Measurements from ENCODE around the gene PLCB1. TPM values are rescaled to one million over a fixed set of nuclear protein-coding genes. Genes with fewer than 3 reads are reported as not detected.

The PLCB1 gene
- total RNA-seq, 1 experiment from 2014 or later = 6.8 TPM

DNA sequence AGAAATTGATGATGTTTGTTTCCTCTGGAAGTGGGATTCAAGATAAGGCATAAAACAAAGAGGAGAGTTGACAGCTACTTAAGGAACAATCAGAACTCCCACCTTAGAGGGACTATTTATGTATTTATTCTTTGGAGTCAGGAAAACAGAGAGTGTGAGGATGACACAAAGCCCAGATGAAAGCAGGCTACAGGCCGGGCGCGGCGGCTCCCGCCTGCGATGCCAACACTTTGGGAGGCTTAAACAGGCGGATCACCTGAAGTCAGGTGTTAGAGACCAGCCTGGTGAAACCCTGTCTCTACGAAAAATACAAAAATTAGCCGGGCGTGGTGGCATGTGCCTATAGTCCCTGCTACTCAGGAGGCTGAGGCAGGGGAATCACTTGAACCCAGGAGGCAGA is 543.8 kb downstream of the PLCB1 start:
- intact Hi-C loops (cut with micrococcal nuclease; ENCODE audit: unreplicated experiment) = no loop called here
- TF ChIP-seq, protein P1, sequence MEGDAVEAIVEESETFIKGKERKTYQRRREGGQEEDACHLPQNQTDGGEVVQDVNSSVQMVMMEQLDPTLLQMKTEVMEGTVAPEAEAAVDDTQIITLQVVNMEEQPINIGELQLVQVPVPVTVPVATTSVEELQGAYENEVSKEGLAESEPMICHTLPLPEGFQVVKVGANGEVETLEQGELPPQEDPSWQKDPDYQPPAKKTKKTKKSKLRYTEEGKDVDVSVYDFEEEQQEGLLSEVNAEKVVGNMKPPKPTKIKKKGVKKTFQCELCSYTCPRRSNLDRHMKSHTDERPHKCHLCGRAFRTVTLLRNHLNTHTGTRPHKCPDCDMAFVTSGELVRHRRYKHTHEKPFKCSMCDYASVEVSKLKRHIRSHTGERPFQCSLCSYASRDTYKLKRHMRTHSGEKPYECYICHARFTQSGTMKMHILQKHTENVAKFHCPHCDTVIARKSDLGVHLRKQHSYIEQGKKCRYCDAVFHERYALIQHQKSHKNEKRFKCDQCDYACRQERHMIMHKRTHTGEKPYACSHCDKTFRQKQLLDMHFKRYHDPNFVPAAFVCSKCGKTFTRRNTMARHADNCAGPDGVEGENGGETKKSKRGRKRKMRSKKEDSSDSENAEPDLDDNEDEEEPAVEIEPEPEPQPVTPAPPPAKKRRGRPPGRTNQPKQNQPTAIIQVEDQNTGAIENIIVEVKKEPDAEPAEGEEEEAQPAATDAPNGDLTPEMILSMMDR (conservative IDR thresholded peaks at IDR 0.05; ENCODE audit: low read depth, low read length) = no peak
- TF ChIP-seq EZH2 (IDR thresholded peaks at IDR 0.05; ENCODE audit: borderline replicate concordance, low read depth, low read length, poor library complexity, severe bottlenecking) = no peak

DNA sequence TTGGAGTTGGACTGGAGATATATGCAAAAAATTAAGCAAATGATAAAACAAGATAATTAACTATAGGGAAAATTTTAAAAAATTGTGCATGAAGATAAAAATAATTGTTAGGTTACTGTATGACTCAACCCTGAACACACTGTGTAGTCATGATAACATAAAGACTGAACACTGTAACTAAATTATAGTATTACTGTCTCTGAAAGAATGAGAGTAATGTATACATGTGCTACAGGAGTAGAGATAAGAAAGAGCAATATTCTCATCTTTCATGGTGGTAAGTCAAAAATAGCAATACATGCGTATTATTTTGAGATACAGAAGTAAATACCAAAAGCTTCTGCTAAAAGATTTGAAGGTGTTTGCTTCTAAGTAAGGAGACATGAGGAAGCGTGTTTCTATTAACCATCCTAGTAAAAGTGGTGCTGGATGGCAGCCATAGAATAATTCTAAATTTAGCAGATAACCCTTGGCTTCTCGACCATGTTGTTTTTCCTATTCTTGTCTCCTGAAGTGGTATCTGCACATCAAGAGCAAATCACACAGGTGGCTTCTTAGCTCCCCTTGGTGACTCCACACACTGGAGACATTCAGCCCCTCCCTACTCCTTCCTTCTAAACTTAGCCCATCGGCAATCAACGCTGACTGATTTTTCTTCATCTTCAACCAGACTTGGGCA is 546.2 kb downstream of the PLCB1 start:
- Histone ChIP-seq H3K27ac (ENCODE audit: low read depth, low read length, poor library complexity, severe bottlenecking) (no peak overlapping the region), H3K4me3 (ENCODE audit: low read depth, low read length, poor library complexity, severe bottlenecking) (no peak overlapping the region), H3K4me1 (ENCODE audit: insufficient read depth, low read length, poor library complexity, severe bottlenecking) (no peaks in the 10 kb centered on the region), H3K36me3 (ENCODE audit: insufficient read depth, low read length, poor library complexity, severe bottlenecking) (no peaks in the 10 kb centered on the region), H3K27me3 (replicated peaks; ENCODE audit: insufficient read depth, low read depth, low read length, poor library complexity) (no peaks in the 10 kb centered on the region), H3K9me3 (ENCODE audit: low read depth, low read length, poor library complexity, severe bottlenecking) (no peaks in the 10 kb centered on the region)
- POLR2A ChIA-PET (ENCODE audit: low non-redundant PET) = no interaction called here
- TF ChIP-seq, protein P1 (conservative IDR thresholded peaks at IDR 0.05; ENCODE audit: low read depth, low read length) = no peak
- no peak for TF ChIP-seq EZH2 (IDR thresholded peaks at IDR 0.05; ENCODE audit: borderline replicate concordance, low read depth, low read length, poor library complexity, severe bottlenecking)
- DNase-seq (ENCODE audit: low spot score) = no peak
- intact Hi-C loops (cut with micrococcal nuclease; ENCODE audit: unreplicated experiment) = no loop called here
- CTCF ChIA-PET = no interaction called here
- no TSS peak for BruUV-seq (replicated peaks)

More for the DNA sequence above, 543.8 kb downstream of the PLCB1 start:
- Histone ChIP-seq H3K27ac (ENCODE audit: low read depth, low read length, poor library complexity, severe bottlenecking) (no peak overlapping the region), H3K36me3 (ENCODE audit: insufficient read depth, low read length, poor library complexity, severe bottlenecking) (no peaks in the 10 kb centered on the region), H3K9me3 (ENCODE audit: low read depth, low read length, poor library complexity, severe bottlenecking) (no peaks in the 10 kb centered on the region), H3K4me3 (ENCODE audit: low read depth, low read length, poor library complexity, severe bottlenecking) (no peak overlapping the region), H3K4me1 (ENCODE audit: insufficient read depth, low read length, poor library complexity, severe bottlenecking) (no peaks in the 10 kb centered on the region), H3K27me3 (replicated peaks; ENCODE audit: insufficient read depth, low read depth, low read length, poor library complexity) (no peaks in the 10 kb centered on the region)
- POLR2A ChIA-PET (ENCODE audit: low non-redundant PET) = no interaction called here
- BruUV-seq (replicated peaks) = no TSS peak
- CTCF ChIA-PET = no interaction called here
- DNase-seq (ENCODE audit: low spot score) = no peak

DNA sequence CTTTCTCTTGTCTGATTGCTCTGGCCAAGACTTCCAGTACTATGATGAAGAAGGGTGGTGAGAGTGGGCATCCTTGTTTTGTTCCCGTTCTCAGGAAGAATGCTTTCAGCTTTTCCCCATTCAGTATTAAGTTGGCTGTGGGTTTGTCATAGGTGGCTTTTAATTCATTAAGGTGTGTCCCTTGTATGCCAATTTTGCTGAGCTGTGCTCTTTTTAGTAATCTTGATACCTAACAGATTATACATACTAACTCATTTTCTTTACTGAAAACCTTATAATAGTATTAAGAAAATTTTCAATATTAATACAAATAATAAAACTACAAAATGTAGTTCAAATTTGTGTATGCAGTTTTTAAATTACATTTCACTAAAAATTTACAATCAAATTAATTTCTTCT is 557.3 kb downstream of the PLCB1 start:
- POLR2A ChIA-PET (ENCODE audit: low non-redundant PET) = no interaction called here
- Histone ChIP-seq H3K9me3 (ENCODE audit: low read depth, low read length, poor library complexity, severe bottlenecking) (peaks cover 5% of the 10 kb centered on the region), H3K4me1 (ENCODE audit: insufficient read depth, low read length, poor library complexity, severe bottlenecking) (no peaks in the 10 kb centered on the region), H3K27ac (ENCODE audit: low read depth, low read length, poor library complexity, severe bottlenecking) (no peak overlapping the region), H3K36me3 (ENCODE audit: insufficient read depth, low read length, poor library complexity, severe bottlenecking) (no peaks in the 10 kb centered on the region), H3K27me3 (replicated peaks; ENCODE audit: insufficient read depth, low read depth, low read length, poor library complexity) (no peaks in the 10 kb centered on the region), H3K4me3 (ENCODE audit: low read depth, low read length, poor library complexity, severe bottlenecking) (no peak overlapping the region)
- no peak for DNase-seq (ENCODE audit: low spot score)
- intact Hi-C loops (cut with micrococcal nuclease; ENCODE audit: unreplicated experiment) = no loop called here
- TF ChIP-seq, protein P1 (conservative IDR thresholded peaks at IDR 0.05; ENCODE audit: low read depth, low read length) = no peak
- no TSS peak for BruUV-seq (replicated peaks)
- CTCF ChIA-PET = no interaction called here
